GM10248 (cell line): Measurements from ENCODE around the gene GNB1L.
"Not testable (repeated sequence)": the region's sequence is repeated elsewhere in the genome, so short reads cannot be mapped to it uniquely, and the experiment has no call there.

Experiments
- CTCF ChIA-PET: fragments of 300-600 bp; sonication (Branson Sonifier 250); formaldehyde crosslinking; extraction: SDS; loops from one replicate; lab custom pipeline; 2021; ENCODE audit warnings: antibody characterized with exemption; lab: Yijun Ruan, JAX
- POLR2A ChIA-PET: fragments of 350-650 bp; sonication (Branson Sonifier 250); formaldehyde crosslinking; extraction: SDS; loops from one replicate; lab custom pipeline; 2020; ENCODE audit warnings: antibody characterized with exemption; lab: Yijun Ruan, JAX
- DNase-seq: peaks from one replicate; pipeline ENCODE4 v3.0.0; 2012; ENCODE audit errors: extremely low spot score
- CTCF ChIP-seq: IDR thresholded peaks from 2 replicates; pipeline ENCODE4 v1.5.1; 2012; ENCODE audit warnings: mild to moderate bottlenecking, low read depth; ENCODE audit errors: extremely low read depth, missing control alignments, control extremely low read depth

The GNB1L gene

DNA sequence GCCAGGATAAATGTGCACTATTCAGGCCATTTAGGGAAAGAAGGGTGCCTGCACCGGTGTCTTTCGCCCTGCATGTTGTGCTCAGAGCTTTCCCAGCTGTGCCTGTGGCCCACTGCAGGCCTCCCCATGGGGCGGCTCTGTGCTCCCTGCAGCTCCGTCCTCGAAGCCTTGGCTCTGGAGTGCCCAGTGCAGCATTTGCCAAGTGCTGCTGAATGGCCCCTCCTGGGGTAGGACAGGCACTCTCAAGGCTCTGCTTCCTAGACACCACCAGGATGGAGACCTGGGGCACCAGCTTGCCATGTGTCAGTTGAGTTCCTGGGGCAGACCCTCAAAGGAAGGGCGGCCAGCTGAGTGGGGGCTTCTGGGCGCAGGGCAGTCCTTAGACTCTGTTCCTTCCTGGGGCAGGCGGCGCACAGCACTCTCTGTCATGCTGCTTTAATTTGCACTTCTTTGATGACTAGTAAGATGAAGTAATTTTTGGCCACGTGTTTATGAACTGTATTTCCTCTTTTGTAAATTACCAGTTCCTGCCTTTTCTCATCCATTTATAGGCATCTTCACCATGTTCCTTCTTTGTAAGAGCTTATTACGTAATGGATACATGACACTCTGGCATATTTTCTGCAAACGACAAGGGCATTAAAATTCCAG lies 32.1 kb upstream of the GNB1L start:
- TF ChIP-seq CTCF: no peak
- CTCF ChIA-PET: interaction anchor here (1.2 to 1.7 kb wide), 4 partner anchors 8 to 156 kb away, joined by 3 to 4 read pairs (median 4); no protein-coding TSS in a partner anchor
- DNase-seq: no peak
- POLR2A ChIA-PET: no interaction called here

DNA sequence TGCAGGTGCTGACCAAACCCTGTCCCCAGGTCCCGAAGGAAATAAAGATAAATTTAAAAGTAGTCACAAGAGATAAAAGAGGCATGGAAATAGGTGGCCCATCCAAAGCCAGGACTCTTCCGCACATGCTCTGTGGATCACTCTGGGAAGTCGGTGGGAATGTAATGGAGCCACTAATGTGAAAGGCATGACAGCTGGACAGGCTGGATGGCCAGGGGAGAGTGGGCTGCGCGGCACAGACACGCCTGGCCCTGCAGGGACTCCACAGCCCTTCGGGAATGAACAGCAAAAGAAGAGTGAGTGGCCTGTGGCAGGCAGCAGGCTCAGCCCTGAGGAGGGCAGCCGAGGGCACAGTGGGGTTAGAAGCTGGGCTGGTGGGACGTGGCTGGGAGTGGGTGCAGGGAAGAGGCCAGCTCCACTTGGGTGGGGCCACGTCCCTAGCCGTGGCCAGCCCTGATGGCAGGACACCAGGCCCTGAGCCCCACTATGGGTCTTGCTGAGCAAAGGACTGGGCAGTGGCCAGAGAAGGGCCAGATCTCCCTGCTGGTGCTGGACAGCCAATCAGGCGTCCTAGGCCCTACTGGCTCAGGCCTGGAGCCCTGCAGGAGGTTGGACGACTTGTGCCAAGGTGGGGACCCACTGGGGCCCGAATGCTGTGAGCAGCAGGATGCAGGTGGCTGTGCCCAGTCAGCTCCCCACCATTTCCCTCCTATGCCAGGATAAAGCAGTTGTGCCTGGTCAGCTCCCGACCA lies 31.3 kb upstream of the GNB1L start:
- TF ChIP-seq CTCF: no peak
- DNase-seq: no peak
- ChIA-PET POLR2A (no interaction called here), CTCF (interaction anchor here (1.2 to 1.7 kb wide), 5 partner anchors 8 to 155 kb away, joined by 3 to 4 read pairs (median 4); no protein-coding TSS in a partner anchor)

DNA sequence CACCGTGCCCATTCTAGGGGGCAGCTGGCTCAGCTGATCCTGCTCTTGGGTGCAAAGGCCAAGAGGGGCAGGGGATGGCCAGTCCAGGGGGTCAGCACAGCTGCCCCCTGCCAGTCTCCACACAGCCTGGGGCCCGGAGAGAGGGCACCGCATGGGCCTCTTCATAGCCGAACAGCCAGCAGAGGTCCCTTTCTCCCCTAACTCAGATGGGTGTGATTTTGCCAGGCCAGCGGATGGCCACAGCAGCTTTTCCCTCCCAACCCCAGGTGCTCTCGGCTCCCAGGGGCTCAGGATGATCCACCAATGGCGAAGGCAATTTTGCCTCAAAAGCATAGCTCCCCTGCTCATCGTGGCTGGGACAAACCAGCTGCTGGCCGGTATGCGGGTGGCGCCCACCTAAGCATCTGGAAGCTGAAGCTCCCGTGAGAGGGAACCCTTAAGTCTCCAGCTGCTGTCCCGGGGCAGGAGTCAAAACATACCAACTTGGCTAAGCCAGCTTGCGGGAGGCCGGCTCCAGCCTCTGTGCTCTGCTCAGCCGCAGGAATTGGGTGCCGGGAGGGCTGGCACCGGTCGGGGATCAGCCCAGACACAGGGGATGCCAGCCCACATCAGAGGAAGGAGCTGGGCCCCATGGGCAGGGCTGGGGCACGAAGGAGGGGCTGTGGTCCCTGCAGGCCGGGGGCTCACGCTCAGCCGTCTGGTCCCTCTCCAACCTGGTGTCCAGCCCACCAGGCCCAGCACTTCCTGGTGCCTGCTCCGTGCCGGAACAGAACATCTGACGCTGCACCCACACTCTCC lies 30.5 kb upstream of the GNB1L start:
- DNase-seq: no peak
- ChIA-PET POLR2A (no interaction called here), CTCF (interaction anchor here (1.2 to 1.8 kb wide), 4 partner anchors 17 to 29 kb away, joined by 3 to 4 read pairs (median 4); no protein-coding TSS in a partner anchor)

DNA sequence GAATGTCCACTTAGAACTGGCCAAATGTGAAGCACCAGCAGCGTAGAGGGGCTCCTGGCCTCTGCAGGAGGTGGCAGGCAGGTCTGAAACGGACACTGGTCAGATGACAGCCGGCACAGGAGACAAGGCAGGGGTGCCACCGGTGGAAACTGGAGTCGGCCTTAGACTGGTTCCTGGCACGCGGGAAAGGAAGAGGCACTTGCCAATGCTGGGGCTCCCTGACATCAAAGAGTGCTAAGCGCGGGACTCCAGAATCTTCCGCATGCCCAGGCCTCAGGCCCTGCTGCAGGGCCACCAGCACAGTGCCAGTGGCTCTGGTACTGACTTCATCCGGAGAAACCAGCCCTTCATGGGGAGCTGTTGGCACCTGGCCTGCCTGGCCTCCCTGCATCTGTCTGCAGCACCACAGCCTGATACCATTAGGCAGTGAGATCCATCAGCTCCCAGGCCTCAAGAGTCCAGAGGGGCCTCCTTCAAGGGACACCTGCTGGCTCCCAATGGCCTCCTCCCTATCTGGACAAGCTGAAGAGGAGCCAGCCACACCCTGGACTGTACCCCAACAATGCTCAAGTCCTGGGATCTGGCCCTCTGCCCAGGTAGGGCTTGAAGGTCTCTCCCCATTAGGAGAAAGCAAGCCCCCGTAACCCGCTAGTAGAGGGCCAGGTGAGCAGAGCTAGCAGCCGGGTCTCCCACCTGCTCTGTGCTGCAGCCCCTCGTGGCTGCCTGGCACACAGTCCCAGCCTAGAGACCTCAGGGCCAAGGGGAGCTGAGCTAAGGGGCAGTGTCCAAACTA lies 29.7 kb upstream of the GNB1L start:
- CTCF ChIA-PET: interaction anchor here (1.2 to 1.8 kb wide), 3 partner anchors 18 to 29 kb away, joined by 3 to 4 read pairs (median 3); no protein-coding TSS in a partner anchor
- TF ChIP-seq CTCF: no peak
- POLR2A ChIA-PET: no interaction called here
- DNase-seq: no peak

More for the DNA sequence above, 30.5 kb upstream of the GNB1L start:
- no peak for TF ChIP-seq CTCF

GRCh38 chr22:19883446-19883845 lies 28.8 kb upstream of the GNB1L start:
- POLR2A ChIA-PET, DNase-seq: not testable (repeated sequence)
- CTCF ChIA-PET: interaction anchor here (1.8 kb wide), 1 partner anchor 27 kb away, joined by 3 read pairs; no protein-coding TSS in a partner anchor

DNA sequence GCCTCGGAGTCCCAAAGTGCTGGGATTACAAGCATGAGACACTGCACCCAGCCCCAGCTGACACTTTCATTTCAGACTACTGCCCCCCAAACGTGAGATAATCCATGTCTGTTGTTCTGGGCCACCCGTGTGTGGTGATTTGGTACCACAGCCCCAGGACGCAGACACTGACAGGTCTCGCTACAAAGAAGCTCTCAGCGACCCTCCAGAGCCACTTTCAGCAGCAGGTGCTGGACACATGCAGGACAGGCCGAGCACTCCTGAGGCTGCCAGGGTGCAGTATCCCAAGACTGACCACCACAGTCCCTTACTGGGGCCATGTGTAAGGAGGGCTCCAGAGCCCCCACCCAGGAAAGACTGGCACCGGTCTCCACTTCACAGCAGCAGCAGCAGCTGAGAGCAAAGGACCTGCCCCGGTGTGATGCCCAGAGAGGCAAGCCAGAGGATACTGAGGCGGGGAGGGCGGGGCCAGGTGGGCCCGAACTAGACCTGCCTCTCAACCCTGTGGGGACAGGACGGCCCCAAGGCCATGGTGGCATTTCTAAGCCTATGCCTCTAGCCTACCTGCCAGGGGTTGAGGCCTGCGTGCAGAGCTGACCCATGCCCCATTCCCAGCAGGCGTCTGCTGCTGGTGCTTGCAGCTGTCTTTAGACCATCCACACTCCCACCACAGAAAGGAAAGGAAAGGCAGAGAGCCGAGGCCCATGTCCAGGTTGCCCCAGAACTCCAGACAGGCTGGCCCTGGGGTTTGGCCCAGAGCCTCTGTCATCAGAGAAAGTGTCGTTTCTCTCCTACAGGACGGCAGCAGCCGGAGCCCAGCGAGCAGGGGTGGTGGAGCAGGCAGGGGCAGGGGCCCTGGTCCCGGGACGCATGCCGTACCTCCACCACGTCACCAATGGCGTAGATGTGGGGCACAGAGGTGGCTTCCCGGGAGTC lies 28.0 kb upstream of the GNB1L start:
- no peak for DNase-seq
- ChIA-PET CTCF (interaction anchor here (2.5 kb wide), 1 partner anchor 152 kb away, joined by 7 read pairs; no protein-coding TSS in a partner anchor), POLR2A (no interaction called here)
- TF ChIP-seq CTCF: no peak
